ENCODE results near the gene DOCK2. TPM values are rescaled to one million over a fixed set of nuclear protein-coding genes. Genes with fewer than 3 reads are reported as not detected.
A peak's percentile ranks its signal among the peaks of the same experiment; 100 is the strongest.

DOCK2 gene
- total and polyA plus RNA-seq, 9 of the 15 experiments (the other 6 are each of a cell fraction or from before 2014, with no cell fraction given): 4.5 to 42.6 (median 20.5) TPM

DNA sequence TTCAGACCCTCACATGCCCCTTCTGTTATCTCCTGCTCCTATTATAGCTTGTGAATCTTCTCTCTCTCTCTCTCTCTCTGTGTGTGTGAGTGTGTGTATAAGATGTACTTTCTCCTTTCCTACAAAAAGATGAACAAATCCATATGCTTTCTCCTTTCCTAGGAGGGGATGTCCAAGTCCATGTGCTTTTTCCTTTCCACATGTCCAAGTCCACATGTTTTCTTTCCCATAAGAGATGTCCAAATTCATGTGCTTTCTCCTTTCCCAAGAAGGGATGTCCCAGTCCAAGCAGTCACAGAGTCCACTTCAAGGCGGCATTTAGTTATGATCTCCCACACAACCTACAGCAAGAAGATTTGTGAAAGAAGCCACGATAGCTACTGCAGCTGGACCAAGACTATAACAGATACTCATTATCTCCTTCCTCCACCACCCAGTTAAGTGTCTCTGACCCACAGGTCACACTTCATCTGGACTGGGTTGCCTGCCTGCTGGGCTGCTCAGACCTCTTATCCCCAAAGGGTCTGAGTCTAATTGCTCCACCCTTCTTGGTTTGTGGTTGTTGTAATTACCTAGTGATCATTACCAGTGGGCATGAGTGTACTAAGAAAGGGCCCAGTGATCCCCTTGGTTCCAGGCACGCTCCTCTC is 450.2 kb downstream of the DOCK2 start (continued):
- TF ChIP-seq, protein P1, sequence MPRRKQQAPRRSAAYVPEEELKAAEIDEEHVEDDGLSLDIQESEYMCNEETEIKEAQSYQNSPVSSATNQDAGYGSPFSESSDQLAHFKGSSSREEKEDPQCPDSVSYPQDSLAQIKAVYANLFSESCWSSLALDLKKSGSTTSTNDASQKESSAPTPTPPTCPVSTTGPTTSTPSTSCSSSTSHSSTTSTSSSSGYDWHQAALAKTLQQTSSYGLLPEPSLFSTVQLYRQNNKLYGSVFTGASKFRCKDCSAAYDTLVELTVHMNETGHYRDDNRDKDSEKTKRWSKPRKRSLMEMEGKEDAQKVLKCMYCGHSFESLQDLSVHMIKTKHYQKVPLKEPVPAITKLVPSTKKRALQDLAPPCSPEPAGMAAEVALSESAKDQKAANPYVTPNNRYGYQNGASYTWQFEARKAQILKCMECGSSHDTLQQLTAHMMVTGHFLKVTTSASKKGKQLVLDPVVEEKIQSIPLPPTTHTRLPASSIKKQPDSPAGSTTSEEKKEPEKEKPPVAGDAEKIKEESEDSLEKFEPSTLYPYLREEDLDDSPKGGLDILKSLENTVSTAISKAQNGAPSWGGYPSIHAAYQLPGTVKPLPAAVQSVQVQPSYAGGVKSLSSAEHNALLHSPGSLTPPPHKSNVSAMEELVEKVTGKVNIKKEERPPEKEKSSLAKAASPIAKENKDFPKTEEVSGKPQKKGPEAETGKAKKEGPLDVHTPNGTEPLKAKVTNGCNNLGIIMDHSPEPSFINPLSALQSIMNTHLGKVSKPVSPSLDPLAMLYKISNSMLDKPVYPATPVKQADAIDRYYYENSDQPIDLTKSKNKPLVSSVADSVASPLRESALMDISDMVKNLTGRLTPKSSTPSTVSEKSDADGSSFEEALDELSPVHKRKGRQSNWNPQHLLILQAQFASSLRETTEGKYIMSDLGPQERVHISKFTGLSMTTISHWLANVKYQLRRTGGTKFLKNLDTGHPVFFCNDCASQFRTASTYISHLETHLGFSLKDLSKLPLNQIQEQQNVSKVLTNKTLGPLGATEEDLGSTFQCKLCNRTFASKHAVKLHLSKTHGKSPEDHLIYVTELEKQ (CRISPR knock-in tag; IDR thresholded peaks at IDR 0.05): no peak
- no peak for TF ChIP-seq RBM15 (IDR thresholded peaks at IDR 0.05; ENCODE audit: insufficient read depth, low read length)
- no peak for TF ChIP-seq ESRRB (CRISPR knock-in tag; IDR thresholded peaks at IDR 0.05; ENCODE audit: borderline replicate concordance)
- no peak for TF ChIP-seq KLF13 (tag; IDR thresholded peaks at IDR 0.05; ENCODE audit: borderline replicate concordance, low read depth)
- TF ChIP-seq ZNF766 (CRISPR knock-in tag; conservative IDR thresholded peaks at IDR 0.05): peak; percentile 58; the same call in 1 of the 2 replicates
- peak; percentile 83 for TF ChIP-seq NCOR1 (IDR thresholded peaks at IDR 0.05)
- TF ChIP-seq BDP1 (IDR thresholded peaks at IDR 0.05; ENCODE audit: insufficient read depth, insufficient read length): no peak
- TF ChIP-seq NFATC3 (IDR thresholded peaks at IDR 0.05): no peak
- TF ChIP-seq, protein P2, sequence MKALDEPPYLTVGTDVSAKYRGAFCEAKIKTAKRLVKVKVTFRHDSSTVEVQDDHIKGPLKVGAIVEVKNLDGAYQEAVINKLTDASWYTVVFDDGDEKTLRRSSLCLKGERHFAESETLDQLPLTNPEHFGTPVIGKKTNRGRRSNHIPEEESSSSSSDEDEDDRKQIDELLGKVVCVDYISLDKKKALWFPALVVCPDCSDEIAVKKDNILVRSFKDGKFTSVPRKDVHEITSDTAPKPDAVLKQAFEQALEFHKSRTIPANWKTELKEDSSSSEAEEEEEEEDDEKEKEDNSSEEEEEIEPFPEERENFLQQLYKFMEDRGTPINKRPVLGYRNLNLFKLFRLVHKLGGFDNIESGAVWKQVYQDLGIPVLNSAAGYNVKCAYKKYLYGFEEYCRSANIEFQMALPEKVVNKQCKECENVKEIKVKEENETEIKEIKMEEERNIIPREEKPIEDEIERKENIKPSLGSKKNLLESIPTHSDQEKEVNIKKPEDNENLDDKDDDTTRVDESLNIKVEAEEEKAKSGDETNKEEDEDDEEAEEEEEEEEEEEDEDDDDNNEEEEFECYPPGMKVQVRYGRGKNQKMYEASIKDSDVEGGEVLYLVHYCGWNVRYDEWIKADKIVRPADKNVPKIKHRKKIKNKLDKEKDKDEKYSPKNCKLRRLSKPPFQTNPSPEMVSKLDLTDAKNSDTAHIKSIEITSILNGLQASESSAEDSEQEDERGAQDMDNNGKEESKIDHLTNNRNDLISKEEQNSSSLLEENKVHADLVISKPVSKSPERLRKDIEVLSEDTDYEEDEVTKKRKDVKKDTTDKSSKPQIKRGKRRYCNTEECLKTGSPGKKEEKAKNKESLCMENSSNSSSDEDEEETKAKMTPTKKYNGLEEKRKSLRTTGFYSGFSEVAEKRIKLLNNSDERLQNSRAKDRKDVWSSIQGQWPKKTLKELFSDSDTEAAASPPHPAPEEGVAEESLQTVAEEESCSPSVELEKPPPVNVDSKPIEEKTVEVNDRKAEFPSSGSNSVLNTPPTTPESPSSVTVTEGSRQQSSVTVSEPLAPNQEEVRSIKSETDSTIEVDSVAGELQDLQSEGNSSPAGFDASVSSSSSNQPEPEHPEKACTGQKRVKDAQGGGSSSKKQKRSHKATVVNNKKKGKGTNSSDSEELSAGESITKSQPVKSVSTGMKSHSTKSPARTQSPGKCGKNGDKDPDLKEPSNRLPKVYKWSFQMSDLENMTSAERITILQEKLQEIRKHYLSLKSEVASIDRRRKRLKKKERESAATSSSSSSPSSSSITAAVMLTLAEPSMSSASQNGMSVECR (CRISPR knock-in tag; IDR thresholded peaks at IDR 0.05): no peak
- no peak for TF ChIP-seq HNRNPH1 (optimal IDR thresholded peaks at IDR 0.05; ENCODE audit: low read depth, low read length)

Data from K562 (cell line).